GM12878 (cell line): Measurements from ENCODE around the gene ACOT7. TPM values are rescaled to one million over a fixed set of nuclear protein-coding genes. Genes with fewer than 3 reads are reported as not detected.

ENCODE experiments used
- ATAC-seq: fragments of 200-7000 bp; cut with Tn5 transposase; 3 replicates; pipeline ENCODE4 v1.9.1; 2020; ENCODE audit warnings: mild to moderate bottlenecking, moderate library complexity
- BruUV-seq: library from RNA; stranded (reverse); fragments of 400-500 nt; replicated peaks from 2 replicates; lab custom pipeline; 2021; lab: Mats Ljungman, UMichigan
- CTCF ChIA-PET: fragments of 300-600 bp; sonication (Branson Sonifier 250); formaldehyde crosslinking; extraction: SDS; loops from one replicate; lab custom pipeline; 2021; ENCODE audit warnings: inconsistent platforms; lab: Yijun Ruan, JAX
- POLR2A ChIA-PET: fragments of 350-600 bp; formaldehyde crosslinking; extraction: SDS; loops from one replicate; lab custom pipeline; 2021; ENCODE audit warnings: inconsistent platforms; lab: Charles Lee
- RAD21 ChIA-PET: fragments of 300-600 bp; sonication (Branson Sonifier 250); formaldehyde crosslinking; loops from one replicate; lab custom pipeline; 2023; ENCODE audit warnings: antibody characterized with exemption; ENCODE audit not compliant: unreplicated experiment; lab: Charles Lee
- SMC1A ChIA-PET: fragments of 300-600 bp; sonication (Branson Sonifier 250); formaldehyde crosslinking; loops from one replicate; lab custom pipeline; 2023; ENCODE audit not compliant: unreplicated experiment, uncharacterized antibody; lab: Charles Lee
- DNase-seq: peaks from one replicate; pipeline ENCODE4 v3.0.0-alpha.2; 2011; ENCODE audit warnings: low read depth, low spot score
- FAIRE-seq: peaks from 3 replicates; lab custom pipeline; 2011; peaks lifted over from hg19 to GRCh38; lab: Jason Lieb, UNC
- H2AFZ ChIP-seq: 2 replicates; pipeline ENCODE4 v1.6.0; 2011; ENCODE audit warnings: low read depth, low read length, control low read depth; ENCODE audit not compliant: control insufficient read depth
- H3K27ac ChIP-seq: 2 replicates; pipeline ENCODE4 v1.5.1; 2011; ENCODE audit warnings: control low read depth; ENCODE audit not compliant: control insufficient read depth, insufficient read depth
- H3K27me3 ChIP-seq, 2 experiments: replicated peaks in 1 of 2; 2 replicates each; pipeline versions ENCODE4 v1.6.0 to v1.6.1; 2011; ENCODE audit warnings: low read length in 1 of 2; ENCODE audit not compliant: control insufficient read depth in 2 of 2, insufficient read depth in 2 of 2
- H3K36me3 ChIP-seq, 2 experiments: 2 replicates each; pipeline ENCODE4 v1.5.1; 2011; ENCODE audit warnings: low read length in 1 of 2; ENCODE audit not compliant: control insufficient read depth in 2 of 2, insufficient read depth in 2 of 2
- H3K4me1 ChIP-seq: 2 replicates; pipeline ENCODE4 v1.6.1; 2011; ENCODE audit warnings: mild to moderate bottlenecking, low read length, moderate library complexity, mixed read lengths; ENCODE audit not compliant: control insufficient read depth, insufficient read depth
- H3K4me2 ChIP-seq: 2 replicates; pipeline ENCODE4 v1.6.0; 2011; ENCODE audit warnings: control low read depth; ENCODE audit not compliant: control insufficient read depth, insufficient read depth
- H3K4me3 ChIP-seq: fragments of 200-600 bp; sonication (generic); 2 replicates; pipeline ENCODE4 v1.5.1; 2016
- H3K79me2 ChIP-seq: 2 replicates; pipeline ENCODE4 v1.6.0; 2011; ENCODE audit warnings: low read length; ENCODE audit not compliant: control insufficient read depth, insufficient read depth
- H3K9ac ChIP-seq: 2 replicates; pipeline ENCODE4 v1.8.0; 2011; ENCODE audit warnings: low read length, control low read depth, mixed read lengths; ENCODE audit not compliant: control insufficient read depth, insufficient read depth
- H3K9me3 ChIP-seq: replicated peaks from 3 replicates; pipeline ENCODE4 v1.5.1; 2011; ENCODE audit warnings: mild to moderate bottlenecking, low read length; ENCODE audit not compliant: control insufficient read depth, insufficient read depth
- H4K20me1 ChIP-seq: 2 replicates; pipeline ENCODE4 v1.6.0; 2011; ENCODE audit not compliant: control insufficient read depth, insufficient read depth
- BRCA1 ChIP-seq: IDR thresholded peaks from 2 replicates; pipeline ENCODE4 v1.6.1; 2011; ENCODE audit warnings: low read depth, low read length, improper control_type of control experiment
- CTCF ChIP-seq, 3 experiments: IDR thresholded peaks in 2 of 3; conservative IDR thresholded peaks in 1 of 3; 2 replicates each; pipeline ENCODE4 v1.5.1; 2011; ENCODE audit warnings: low read depth in 3 of 3, low read length in 3 of 3, mild to moderate bottlenecking in 3 of 3, control low read depth in 2 of 3, moderate library complexity in 2 of 3, inconsistent platforms in 1 of 3, mixed read lengths in 1 of 3; ENCODE audit not compliant: control insufficient read depth in 2 of 3, insufficient read depth in 1 of 3; ENCODE audit errors: extremely low read depth in 1 of 3
- GABPA ChIP-seq: IDR thresholded peaks from 2 replicates; pipeline ENCODE4 v1.6.1; 2014; ENCODE audit warnings: antibody characterized with exemption, low read depth, mild to moderate bottlenecking, inconsistent platforms
- LARP7 ChIP-seq: fragments of 450-650 bp; IDR thresholded peaks from 2 replicates; pipeline ENCODE4 v1.6.1; 2017; ENCODE audit warnings: mild to moderate bottlenecking
- ZBED1 ChIP-seq: IDR thresholded peaks from 2 replicates; pipeline ENCODE4 v1.6.1; 2016; ENCODE audit warnings: borderline replicate concordance
- WGBS: methylation state at CpG from one replicate; pipeline ENCODE4 v1.1.6; 2016; ENCODE audit warnings: low lambda C conversion rate; ENCODE audit not compliant: insufficient replicate concordance, insufficient coverage; ENCODE audit errors: missing lambda C conversion rate; 5-methylcytosine and 5-hydroxymethylcytosine counted together
- in situ Hi-C: fragments of 300-500 bp; cut with MboI; formaldehyde crosslinking; loops from 9 replicates; pipeline ENCODE4 v1.14.3; 2018; ENCODE audit warnings: mixed read lengths
- intact Hi-C: fragments of 100-400 bp; cut with micrococcal nuclease; formaldehyde crosslinking; loops from one replicate; pipeline ENCODE4 v1.14.2; 2022; ENCODE audit not compliant: unreplicated experiment
- polyA plus RNA-seq, 11 experiments: library from polyadenylated mRNA; depleted of rRNA in 4 of 11; unstranded in 6 of 11; stranded (reverse) in 5 of 11; fragments of >200 nt; fragmentation: Nextera tagmentation in 4 of 11; fragmentation: Illumina TruSeq in 1 of 11; extraction: Ambion mirVana in 4 of 11; extraction: Trizol in 1 of 11; gene quantifications; 1 replicate in 1 of 11; 2 replicates in 10 of 11; pipeline versions ENCODE4 v1.2.1 to v1.2.3, GENCODE V29; 2011 to 2016; ENCODE audit warnings: inconsistent platforms in 2 of 11, missing spikeins in 2 of 11, low read depth in 1 of 11
- total RNA-seq, 4 experiments: library from RNA; depleted of rRNA in 3 of 4; stranded (reverse); fragments of >200 nt in 3 of 4; fragmentation: Illumina TruSeq in 1 of 4; extraction: Trizol in 1 of 4; gene quantifications; 2 replicates each; pipeline versions ENCODE4 v1.2.1 to v1.2.3, GENCODE V29; 2013 to 2021
- TF ChIP-seq, protein P1 (sequence below): fragments of 450-650 bp; IDR thresholded peaks from 2 replicates; pipeline ENCODE4 v1.6.1; 2016; ENCODE audit warnings: mild to moderate bottlenecking, moderate library complexity, borderline replicate concordance

ACOT7 gene
- total and polyA plus RNA-seq, 10 of the 15 experiments (the other 5 are each of a cell fraction or from before 2014, with no cell fraction given): 8.9 to 206 (median 61.2) TPM

- no peak for FAIRE-seq
- H2AFZ ChIP-seq: no peak overlapping the region
- no peak overlapping the region for H3K4me3 ChIP-seq
- SMC1A ChIA-PET: no interaction called here
- no peak overlapping the region for H3K4me2 ChIP-seq
- no peaks in the 10 kb centered on the region for H4K20me1 ChIP-seq
- H3K27ac ChIP-seq: no peak overlapping the region
- CTCF ChIA-PET: interaction anchor here (1.2 kb wide), 1 partner anchor 35 kb away, joined by 3 read pairs; no protein-coding TSS in a partner anchor
- H3K9me3 ChIP-seq: no peaks in the 10 kb centered on the region
- POLR2A ChIA-PET: no interaction called here
- in situ Hi-C loops (no loop called here), intact Hi-C loops (no loop called here)
- TF ChIP-seq, protein P1, sequence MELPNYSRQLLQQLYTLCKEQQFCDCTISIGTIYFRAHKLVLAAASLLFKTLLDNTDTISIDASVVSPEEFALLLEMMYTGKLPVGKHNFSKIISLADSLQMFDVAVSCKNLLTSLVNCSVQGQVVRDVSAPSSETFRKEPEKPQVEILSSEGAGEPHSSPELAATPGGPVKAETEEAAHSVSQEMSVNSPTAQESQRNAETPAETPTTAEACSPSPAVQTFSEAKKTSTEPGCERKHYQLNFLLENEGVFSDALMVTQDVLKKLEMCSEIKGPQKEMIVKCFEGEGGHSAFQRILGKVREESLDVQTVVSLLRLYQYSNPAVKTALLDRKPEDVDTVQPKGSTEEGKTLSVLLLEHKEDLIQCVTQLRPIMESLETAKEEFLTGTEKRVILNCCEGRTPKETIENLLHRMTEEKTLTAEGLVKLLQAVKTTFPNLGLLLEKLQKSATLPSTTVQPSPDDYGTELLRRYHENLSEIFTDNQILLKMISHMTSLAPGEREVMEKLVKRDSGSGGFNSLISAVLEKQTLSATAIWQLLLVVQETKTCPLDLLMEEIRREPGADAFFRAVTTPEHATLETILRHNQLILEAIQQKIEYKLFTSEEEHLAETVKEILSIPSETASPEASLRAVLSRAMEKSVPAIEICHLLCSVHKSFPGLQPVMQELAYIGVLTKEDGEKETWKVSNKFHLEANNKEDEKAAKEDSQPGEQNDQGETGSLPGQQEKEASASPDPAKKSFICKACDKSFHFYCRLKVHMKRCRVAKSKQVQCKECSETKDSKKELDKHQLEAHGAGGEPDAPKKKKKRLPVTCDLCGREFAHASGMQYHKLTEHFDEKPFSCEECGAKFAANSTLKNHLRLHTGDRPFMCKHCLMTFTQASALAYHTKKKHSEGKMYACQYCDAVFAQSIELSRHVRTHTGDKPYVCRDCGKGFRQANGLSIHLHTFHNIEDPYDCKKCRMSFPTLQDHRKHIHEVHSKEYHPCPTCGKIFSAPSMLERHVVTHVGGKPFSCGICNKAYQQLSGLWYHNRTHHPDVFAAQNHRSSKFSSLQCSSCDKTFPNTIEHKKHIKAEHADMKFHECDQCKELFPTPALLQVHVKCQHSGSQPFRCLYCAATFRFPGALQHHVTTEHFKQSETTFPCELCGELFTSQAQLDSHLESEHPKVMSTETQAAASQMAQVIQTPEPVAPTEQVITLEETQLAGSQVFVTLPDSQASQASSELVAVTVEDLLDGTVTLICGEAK: no peak
- TF ChIP-seq LARP7: no peak
- no peak for TF ChIP-seq GABPA
- no peak for TF ChIP-seq ZBED1
- no peak for TF ChIP-seq BRCA1
- no peak for TF ChIP-seq CTCF (IDR thresholded peaks at IDR 0.05 in 2 of 3, conservative IDR thresholded peaks at IDR 0.05 in 1 of 3; ENCODE audit: control insufficient read depth in 2 of 3, extremely low read depth in 1 of 3, insufficient read depth in 1 of 3, low read depth in 3 of 3, low read length in 3 of 3)
- ATAC-seq: no peak
- RAD21 ChIA-PET: interaction anchor here (1.0 kb wide), 1 partner anchor 35 kb away, joined by 3 read pairs; no protein-coding TSS in a partner anchor
- BruUV-seq: no TSS peak
- H3K79me2 ChIP-seq: no peaks in the 10 kb centered on the region
- no peaks in the 10 kb centered on the region for H3K4me1 ChIP-seq
- peaks cover 0 to 7% of the 10 kb centered on the region in 2 experiments; a peak in 2 of 4 replicates for H3K36me3 ChIP-seq
- 79% methylated on average over 19 of the region's 19 CpGs for WGBS
- H3K27me3 ChIP-seq: no peaks in the 10 kb centered on the region
- H3K9ac ChIP-seq: no peak overlapping the region
- DNase-seq: no peak
These were observed 111.8 kb downstream of the ACOT7 start for GRCh38 chr1:6281511-6282402.
